GM06990 (cell line): ENCODE measurements around the gene DNMT3A.

Source experiments
- DNase-seq: peaks from one replicate; pipeline ENCODE4 v3.0.0-alpha.2; 2011; ENCODE audit not compliant: insufficient read length; ENCODE audit errors: extremely low read depth
- H3K27me3 ChIP-seq: replicated peaks from 2 replicates; pipeline ENCODE4 v1.6.0; 2011; ENCODE audit warnings: low read length; ENCODE audit not compliant: control insufficient read depth, insufficient read depth
- H3K36me3 ChIP-seq: 2 replicates; pipeline ENCODE4 v1.5.1; 2011; ENCODE audit warnings: low read length; ENCODE audit not compliant: control insufficient read depth, insufficient read depth
- H3K4me3 ChIP-seq: replicated peaks from 2 replicates; pipeline ENCODE4 v1.5.1; 2011; ENCODE audit warnings: low read depth, mild to moderate bottlenecking, control low read depth, low read length
- CTCF ChIP-seq: IDR thresholded peaks from 2 replicates; pipeline ENCODE4 v1.5.1; 2011; ENCODE audit warnings: low read length, control low read depth, mild to moderate bottlenecking, inconsistent platforms; ENCODE audit not compliant: insufficient read depth, poor library complexity, severe bottlenecking

The DNMT3A gene

GRCh38 chr2:25328152-25329085 is 13.3 kb downstream of the DNMT3A start:
- DNase-seq: no peak
- no peak for TF ChIP-seq CTCF
- H3K4me3 ChIP-seq: no peak overlapping the region
- H3K27me3 ChIP-seq: no peaks in the 10 kb centered on the region
- H3K36me3 ChIP-seq: no peaks in the 10 kb centered on the region; the same call in 1 of the 2 replicates

- DNase-seq: no peak
- no peaks in the 10 kb centered on the region for H3K27me3 ChIP-seq
- no peak for TF ChIP-seq CTCF
- no peak overlapping the region for H3K4me3 ChIP-seq
- H3K36me3 ChIP-seq: no peaks in the 10 kb centered on the region; the same call in 1 of the 2 replicates
Observed at GRCh38 chr2:25326326-25327013, 15.3 kb downstream of the DNMT3A start.

- TF ChIP-seq CTCF: no peak
- no peaks in the 10 kb centered on the region; the same call in 1 of the 2 replicates for H3K36me3 ChIP-seq
- no peaks in the 10 kb centered on the region for H3K27me3 ChIP-seq
- DNase-seq: no peak
- H3K4me3 ChIP-seq: no peak overlapping the region
Observed at GRCh38 chr2:25324905-25325592, 16.7 kb downstream of the DNMT3A start.

GRCh38 chr2:25324251-25324650 is 17.5 kb downstream of the DNMT3A start:
- H3K4me3 ChIP-seq: no peak overlapping the region
- H3K36me3 ChIP-seq: no peaks in the 10 kb centered on the region; the same call in 1 of the 2 replicates
- no peak for TF ChIP-seq CTCF
- no peak for DNase-seq
- H3K27me3 ChIP-seq: no peaks in the 10 kb centered on the region

- H3K4me3 ChIP-seq: no peak overlapping the region
- no peak for TF ChIP-seq CTCF
- H3K27me3 ChIP-seq: no peaks in the 10 kb centered on the region
- no peak for DNase-seq
- no peaks in the 10 kb centered on the region; the same call in 1 of the 2 replicates for H3K36me3 ChIP-seq
Observed at GRCh38 chr2:25323610-25324189, 18.0 kb downstream of the DNMT3A start.
